Type B pancreatic cell (in vitro differentiated cells): ENCODE results near the gene RAB18. TPM values are rescaled to one million over a fixed set of nuclear protein-coding genes. Genes with fewer than 3 reads are reported as not detected.

ENCODE experiments used
- DNase-seq: peaks from one replicate; pipeline ENCODE4 v3.0.0; 2021; ENCODE audit warnings: mixed read lengths; ENCODE audit not compliant: unreplicated experiment; ENCODE audit errors: extremely low spot score
- H3K27ac Mint-ChIP-seq: 2 replicates; pipeline ENCODE4 v1.8.0; 2021; ENCODE audit warnings: mild to moderate bottlenecking, mixed read lengths
- H3K27me3 Mint-ChIP-seq: 2 replicates; pipeline ENCODE4 v1.8.0; 2021; ENCODE audit warnings: mixed read lengths
- H3K36me3 Mint-ChIP-seq: 2 replicates; pipeline ENCODE4 v1.8.0; 2021; ENCODE audit warnings: mixed read lengths
- H3K4me1 Mint-ChIP-seq: one replicate; pipeline ENCODE4 v1.8.0; 2021; ENCODE audit warnings: mixed read lengths; ENCODE audit not compliant: unreplicated experiment
- H3K4me3 Mint-ChIP-seq: 2 replicates; pipeline ENCODE4 v1.8.0; 2021; ENCODE audit warnings: mild to moderate bottlenecking, mixed read lengths
- H3K9me3 Mint-ChIP-seq: 2 replicates; pipeline ENCODE4 v1.8.0; 2021; ENCODE audit warnings: mixed read lengths
- total RNA-seq: library from RNA; stranded (reverse); gene quantifications from 2 replicates; pipeline ENCODE4 v1.2.1, GENCODE V29; 2021; ENCODE audit warnings: low replicate concordance
- TF ChIP-seq, protein P1 (sequence below): fragments of 200-600 bp; sonication (generic); conservative IDR thresholded peaks from 2 replicates; pipeline ENCODE4 v1.5.0; 2021; ENCODE audit warnings: antibody characterized with exemption, mild to moderate bottlenecking

RAB18 gene
- total RNA-seq, 1 donor from 2014 or later, result 81.8 TPM

DNA sequence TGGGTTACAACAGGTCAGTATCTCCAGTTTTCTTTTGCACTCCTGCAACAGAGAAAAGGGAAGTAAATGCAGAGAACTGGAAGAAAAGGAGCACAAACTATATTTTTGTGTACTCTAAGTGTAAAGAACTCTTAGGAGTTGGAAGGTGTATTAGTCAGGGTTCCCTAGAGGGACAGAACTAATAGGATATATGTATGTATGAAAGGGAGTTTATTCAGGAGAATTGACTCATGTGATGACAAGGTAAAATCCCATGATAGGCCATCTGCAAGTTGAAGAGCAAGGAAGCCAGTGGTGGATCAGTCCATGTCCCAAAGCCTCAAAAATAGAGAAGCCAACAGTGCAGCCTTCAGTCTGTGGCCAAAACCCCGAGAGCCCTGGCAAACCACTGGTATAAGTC is 22.6 kb upstream of the RAB18 start:
- H3K4me1 Mint-ChIP-seq, result no peaks in the 10 kb centered on the region
- no peaks in the 10 kb centered on the region for H3K27me3 Mint-ChIP-seq
- TF ChIP-seq, protein P1, sequence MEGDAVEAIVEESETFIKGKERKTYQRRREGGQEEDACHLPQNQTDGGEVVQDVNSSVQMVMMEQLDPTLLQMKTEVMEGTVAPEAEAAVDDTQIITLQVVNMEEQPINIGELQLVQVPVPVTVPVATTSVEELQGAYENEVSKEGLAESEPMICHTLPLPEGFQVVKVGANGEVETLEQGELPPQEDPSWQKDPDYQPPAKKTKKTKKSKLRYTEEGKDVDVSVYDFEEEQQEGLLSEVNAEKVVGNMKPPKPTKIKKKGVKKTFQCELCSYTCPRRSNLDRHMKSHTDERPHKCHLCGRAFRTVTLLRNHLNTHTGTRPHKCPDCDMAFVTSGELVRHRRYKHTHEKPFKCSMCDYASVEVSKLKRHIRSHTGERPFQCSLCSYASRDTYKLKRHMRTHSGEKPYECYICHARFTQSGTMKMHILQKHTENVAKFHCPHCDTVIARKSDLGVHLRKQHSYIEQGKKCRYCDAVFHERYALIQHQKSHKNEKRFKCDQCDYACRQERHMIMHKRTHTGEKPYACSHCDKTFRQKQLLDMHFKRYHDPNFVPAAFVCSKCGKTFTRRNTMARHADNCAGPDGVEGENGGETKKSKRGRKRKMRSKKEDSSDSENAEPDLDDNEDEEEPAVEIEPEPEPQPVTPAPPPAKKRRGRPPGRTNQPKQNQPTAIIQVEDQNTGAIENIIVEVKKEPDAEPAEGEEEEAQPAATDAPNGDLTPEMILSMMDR, result no peak
- no peaks in the 10 kb centered on the region for H3K9me3 Mint-ChIP-seq
- no peak overlapping the region for H3K27ac Mint-ChIP-seq
- no peak for DNase-seq
- H3K36me3 Mint-ChIP-seq, result no peaks in the 10 kb centered on the region
- H3K4me3 Mint-ChIP-seq, result no peak overlapping the region

DNA sequence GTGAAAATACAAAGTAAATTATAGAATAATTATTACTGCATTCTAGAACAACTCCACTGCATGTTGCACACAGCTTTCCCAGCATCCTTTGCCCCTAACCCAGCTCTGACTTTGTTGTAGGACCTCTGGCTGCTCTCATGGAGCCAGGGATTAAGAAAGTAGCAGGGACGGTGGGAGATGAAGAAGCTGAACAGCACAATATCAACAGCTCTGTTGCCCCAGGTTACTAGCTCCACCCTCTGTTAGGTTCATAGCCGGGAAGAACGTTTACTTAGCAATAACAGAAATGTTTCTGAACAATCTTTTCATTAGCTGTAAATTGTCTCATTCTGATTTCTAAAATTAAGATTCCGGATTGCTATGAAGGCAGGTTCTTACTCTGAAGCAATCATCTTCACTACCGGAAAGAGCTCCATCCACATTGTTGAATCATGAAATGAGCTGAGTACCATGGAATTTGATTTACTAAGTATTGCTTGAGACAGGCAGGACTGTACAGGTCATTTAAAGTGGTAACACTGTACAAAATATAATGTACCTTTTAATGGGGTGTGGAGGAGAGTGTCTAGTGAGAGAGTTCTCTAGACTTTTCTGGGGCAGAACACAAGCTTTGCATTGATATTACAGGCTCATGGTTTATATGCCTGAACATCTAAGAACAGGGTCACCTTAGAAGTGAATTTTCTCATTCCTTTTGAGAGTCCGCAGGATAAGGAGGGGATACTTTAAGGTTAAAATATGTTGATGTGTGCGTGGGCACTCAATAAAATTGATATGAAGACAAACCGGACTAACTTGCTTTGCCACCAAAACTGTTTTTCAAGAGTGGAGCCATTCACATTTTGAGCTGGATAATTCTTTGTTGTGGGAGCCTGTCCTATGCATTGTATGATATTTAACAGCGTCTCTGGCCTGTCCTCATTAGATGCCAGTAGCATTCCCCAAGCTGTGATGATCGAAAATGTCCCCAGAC is 20.8 kb upstream of the RAB18 start:
- H3K9me3 Mint-ChIP-seq, result no peaks in the 10 kb centered on the region
- peaks cover 9% of the 10 kb centered on the region for H3K27me3 Mint-ChIP-seq
- TF ChIP-seq, protein P1, result no peak
- DNase-seq, result no peak
- H3K27ac Mint-ChIP-seq, result peak overlapping the region; percentile 83
- H3K4me1 Mint-ChIP-seq, result no peaks in the 10 kb centered on the region
- no peaks in the 10 kb centered on the region for H3K36me3 Mint-ChIP-seq
- H3K4me3 Mint-ChIP-seq, result peak overlapping the region; percentile 27

DNA sequence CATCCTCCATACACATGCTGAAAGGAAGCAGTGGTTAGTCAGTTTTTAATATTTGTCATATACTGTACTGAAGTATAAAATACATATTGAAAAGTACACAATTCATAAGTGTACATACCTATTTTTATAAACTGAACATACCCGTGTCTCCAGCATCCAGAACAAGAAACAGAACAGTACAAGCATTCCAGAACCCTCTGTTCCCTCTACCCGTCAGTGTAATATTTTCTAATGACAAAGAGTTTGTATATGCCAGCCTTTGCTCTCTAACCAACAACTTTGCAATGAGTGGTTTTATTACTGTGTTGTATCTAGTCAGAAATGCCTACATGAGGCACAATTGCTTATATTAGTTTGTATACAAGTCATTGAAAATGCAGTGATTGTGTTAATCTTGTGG is 18.7 kb upstream of the RAB18 start:
- no peak overlapping the region for H3K4me3 Mint-ChIP-seq
- no peaks in the 10 kb centered on the region for H3K36me3 Mint-ChIP-seq
- TF ChIP-seq, protein P1, result no peak
- no peak overlapping the region for H3K27ac Mint-ChIP-seq
- H3K27me3 Mint-ChIP-seq, result peaks cover 9% of the 10 kb centered on the region
- H3K4me1 Mint-ChIP-seq, result no peaks in the 10 kb centered on the region
- DNase-seq, result no peak
- no peaks in the 10 kb centered on the region for H3K9me3 Mint-ChIP-seq

DNA sequence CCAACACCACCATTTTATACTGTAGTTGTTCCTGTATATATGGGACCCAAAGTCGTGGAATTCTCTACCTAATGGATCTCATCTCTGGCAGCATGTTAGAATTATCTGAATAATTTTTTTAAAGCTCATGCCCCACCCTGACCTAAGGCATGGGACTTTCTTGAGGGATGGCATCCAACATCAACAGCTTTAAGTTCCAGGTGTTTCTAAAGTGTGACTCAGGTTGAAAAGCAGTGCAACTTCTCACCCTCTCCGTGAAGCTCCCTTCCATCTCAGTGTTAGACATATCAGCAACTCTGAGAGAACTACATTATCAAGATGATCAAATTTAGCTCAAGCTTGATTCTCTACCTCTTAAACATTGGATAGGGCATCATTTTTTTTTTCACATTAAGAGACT is 18.1 kb upstream of the RAB18 start:
- peaks cover 6% of the 10 kb centered on the region for H3K9me3 Mint-ChIP-seq
- TF ChIP-seq, protein P1, result no peak
- no peaks in the 10 kb centered on the region for H3K36me3 Mint-ChIP-seq
- H3K27me3 Mint-ChIP-seq, result peaks cover 11% of the 10 kb centered on the region
- H3K27ac Mint-ChIP-seq, result no peak overlapping the region
- H3K4me1 Mint-ChIP-seq, result no peaks in the 10 kb centered on the region
- H3K4me3 Mint-ChIP-seq, result no peak overlapping the region
- DNase-seq, result no peak

DNA sequence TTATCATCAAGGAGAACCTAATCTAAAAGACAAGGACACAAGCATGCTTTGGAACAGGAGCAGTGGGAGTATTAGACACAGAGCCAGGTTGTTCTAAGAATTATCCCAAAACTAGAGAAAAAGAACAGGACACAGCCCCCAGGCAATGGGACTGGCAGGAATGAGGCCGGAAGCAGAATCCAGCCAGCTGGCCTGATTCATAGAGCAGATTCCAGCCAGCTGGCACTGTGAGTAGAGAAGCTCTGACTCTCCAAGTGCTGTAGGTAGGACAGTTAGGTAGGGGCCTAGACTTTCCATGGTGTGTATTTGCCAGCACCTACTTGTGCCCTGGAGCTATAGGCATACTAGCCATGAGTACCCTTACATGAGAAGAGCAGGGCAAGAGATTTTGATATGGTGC is 13.3 kb upstream of the RAB18 start:
- no peak overlapping the region for H3K4me3 Mint-ChIP-seq
- no peaks in the 10 kb centered on the region for H3K36me3 Mint-ChIP-seq
- peaks cover 9% of the 10 kb centered on the region for H3K9me3 Mint-ChIP-seq
- TF ChIP-seq, protein P1, result no peak
- no peaks in the 10 kb centered on the region for H3K4me1 Mint-ChIP-seq
- DNase-seq, result no peak
- H3K27ac Mint-ChIP-seq, result no peak overlapping the region
- peaks cover 23% of the 10 kb centered on the region for H3K27me3 Mint-ChIP-seq
